Brain microvascular endothelial cell (primary cell): ENCODE data around the gene MROH8.

ENCODE experiments used
- DNase-seq: peaks from one replicate; pipeline ENCODE4 v3.0.0-alpha.2; 2020
- H3K27ac ChIP-seq: fragments of 250-450 bp; sonication (Bioruptor Pico); 2 replicates; pipeline ENCODE4 v1.5.1; 2020; ENCODE audit warnings: mild to moderate bottlenecking, moderate library complexity
- H3K27me3 ChIP-seq: fragments of 250-450 bp; sonication (Bioruptor Pico); replicated peaks from 2 replicates; pipeline ENCODE4 v1.5.1; 2020; ENCODE audit warnings: mild to moderate bottlenecking
- H3K36me3 ChIP-seq: fragments of 250-450 bp; sonication (Bioruptor Pico); replicated peaks from 2 replicates; pipeline ENCODE4 v1.5.1; 2020; ENCODE audit warnings: mild to moderate bottlenecking
- H3K4me3 ChIP-seq: 2 replicates; pipeline ENCODE4 v1.5.1; 2011; ENCODE audit warnings: low read depth, mild to moderate bottlenecking, control low read depth, low read length, moderate library complexity
- CTCF ChIP-seq: IDR thresholded peaks from 2 replicates; pipeline ENCODE4 v1.5.1; 2011; ENCODE audit warnings: low read depth, mild to moderate bottlenecking, moderate library complexity, low read length, control low read depth, inconsistent platforms; ENCODE audit errors: missing control alignments
- in situ Hi-C: cut with HindIII; loops from 2 replicates; pipeline ENCODE4 v1.10.0; 2017; ENCODE audit warnings: low sequenced_read_pairs, low pct_ligation_motif_present

MROH8 gene

GRCh38 chr20:37198932-37199660 lies 19.7 kb upstream of the MROH8 start:
- H3K36me3 ChIP-seq = peaks cover 37% of the 10 kb centered on the region
- H3K4me3 ChIP-seq = no peak overlapping the region
- no peak for TF ChIP-seq CTCF
- no peak for DNase-seq
- H3K27ac ChIP-seq = no peak overlapping the region
- in situ Hi-C loops = no loop called here
- H3K27me3 ChIP-seq = no peaks in the 10 kb centered on the region

- Histone ChIP-seq H3K36me3 (peaks cover 13% of the 10 kb centered on the region), H3K27ac (no peak overlapping the region), H3K27me3 (no peaks in the 10 kb centered on the region), H3K4me3 (no peak overlapping the region)
- in situ Hi-C loops = no loop called here
- DNase-seq = no peak
- no peak for TF ChIP-seq CTCF
These were observed 15.5 kb upstream of the MROH8 start for GRCh38 chr20:37194621-37195417.

GRCh38 chr20:37193821-37194220 lies 14.5 kb upstream of the MROH8 start:
- DNase-seq = no peak
- no peak overlapping the region for H3K27ac ChIP-seq
- no peak for TF ChIP-seq CTCF
- H3K36me3 ChIP-seq = peaks cover 8% of the 10 kb centered on the region
- H3K4me3 ChIP-seq = no peak overlapping the region
- in situ Hi-C loops = no loop called here
- no peaks in the 10 kb centered on the region for H3K27me3 ChIP-seq

GRCh38 chr20:37193226-37193625 lies 13.9 kb upstream of the MROH8 start:
- DNase-seq = no peak
- in situ Hi-C loops = no loop called here
- H3K4me3 ChIP-seq = no peak overlapping the region
- no peak overlapping the region for H3K27ac ChIP-seq
- TF ChIP-seq CTCF = no peak
- no peaks in the 10 kb centered on the region for H3K27me3 ChIP-seq
- peaks cover 8% of the 10 kb centered on the region for H3K36me3 ChIP-seq

- in situ Hi-C loops = no loop called here
- peak; percentile 88 for DNase-seq
- Histone ChIP-seq H3K36me3 (peaks cover 8% of the 10 kb centered on the region), H3K4me3 (no peak overlapping the region), H3K27me3 (no peaks in the 10 kb centered on the region), H3K27ac (no peak overlapping the region)
- TF ChIP-seq CTCF = peak; percentile 98
These were observed 12.9 kb upstream of the MROH8 start for GRCh38 chr20:37192137-37192854.
